NCI-H748 (cell line): ENCODE data around the gene USP49.
A peak's percentile ranks its signal among the peaks of the same experiment; 100 is the strongest.
"Not testable (repeated sequence)": the region's sequence is repeated elsewhere in the genome, so short reads cannot be mapped to it uniquely, and the experiment has no call there.

Source experiments
- DNase-seq: peaks from one replicate; lab custom pipeline; 2025; ENCODE audit not compliant: unreplicated experiment; lab: John Stamatoyannopoulos, UW

The USP49 gene

DNA sequence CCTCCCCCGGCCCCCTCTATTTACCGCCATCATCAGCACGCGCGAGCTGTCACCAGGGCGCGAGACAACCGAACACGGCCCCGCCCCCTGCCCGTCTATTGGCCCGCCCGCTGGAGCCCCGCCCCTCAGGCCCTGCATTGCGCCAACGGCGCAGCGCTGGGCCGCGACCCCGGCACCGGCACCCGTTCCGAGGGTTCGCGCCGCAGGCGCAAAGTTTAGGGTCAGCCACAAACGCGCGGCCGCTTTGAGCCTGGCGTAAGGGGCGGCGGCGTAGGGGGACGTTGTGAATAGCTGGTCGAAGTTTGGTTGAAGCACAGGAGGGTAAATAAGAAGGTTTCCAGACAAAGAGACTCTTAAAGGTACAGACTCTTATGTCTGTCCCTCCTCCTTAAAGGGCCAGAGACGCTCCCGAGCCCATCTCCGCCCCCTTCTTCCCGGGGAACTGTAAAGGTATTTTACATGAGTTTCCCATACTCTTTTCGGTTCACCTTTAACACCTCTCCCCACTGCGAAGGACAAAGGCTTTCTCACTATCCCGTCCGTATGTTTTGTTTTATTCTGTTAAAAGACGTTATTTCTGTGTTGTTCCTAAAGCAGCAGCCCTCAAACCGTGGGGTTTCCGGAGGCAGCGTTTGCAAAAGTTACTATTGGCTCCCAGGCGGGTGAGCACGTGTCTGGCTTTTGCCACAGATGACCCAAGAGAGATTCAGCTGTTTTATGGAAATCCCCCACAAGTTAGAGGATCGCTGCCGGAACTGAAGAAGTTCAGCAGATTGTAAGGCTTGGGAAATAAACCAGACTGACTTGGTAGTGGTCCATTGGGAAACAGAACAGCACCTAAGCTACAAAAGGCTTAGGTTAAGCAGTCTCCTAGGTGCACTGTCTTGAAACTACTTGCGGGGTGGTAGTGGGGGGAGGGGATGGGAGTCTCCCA, at the start of gene USP49:
Gene USP49, minus strand, starts transcription at position 76 of the 934 bp plus-strand sequence. CDS start 88,392 bp downstream, outside the sequence.
- peak; percentile 95 for DNase-seq

DNA sequence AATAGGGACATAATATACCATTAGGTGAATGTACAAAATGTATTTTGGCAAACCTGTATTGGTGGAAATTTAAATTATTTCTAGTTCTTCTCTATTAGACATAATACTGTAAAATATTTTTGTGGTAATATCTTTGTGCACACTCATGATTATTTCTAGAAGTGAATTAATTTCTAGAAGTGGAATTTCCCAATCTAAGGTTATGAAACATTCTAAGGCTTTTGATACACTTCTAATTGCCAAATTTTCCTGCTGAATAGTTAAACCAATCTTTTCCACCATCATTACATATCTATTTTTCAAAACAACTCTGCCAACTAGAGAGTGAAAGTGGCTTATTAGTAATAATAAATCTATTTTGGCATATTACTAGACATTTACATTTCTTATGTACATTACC, 48.3 kb upstream of the USP49 start:
- DNase-seq, result no peak

DNA sequence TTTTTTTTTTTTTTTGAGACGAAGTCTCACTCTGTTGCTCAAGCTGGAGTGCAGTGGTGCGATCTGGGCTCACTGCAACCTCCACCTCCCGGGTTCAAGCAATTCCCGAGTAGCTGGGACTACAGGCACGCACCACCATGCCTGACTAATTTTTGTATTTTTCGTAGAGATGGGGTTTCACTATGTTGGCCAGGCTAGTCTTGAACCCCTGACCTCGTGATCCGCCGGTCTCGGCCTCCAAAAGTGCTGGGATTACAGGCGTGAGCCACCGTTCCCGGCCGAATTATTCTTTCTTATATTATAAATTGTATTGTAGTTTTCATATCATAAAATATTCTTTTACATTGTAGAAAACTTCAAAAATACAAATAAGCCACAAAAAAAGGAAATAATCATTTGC, 47.7 kb upstream of the USP49 start:
- DNase-seq, result not testable (repeated sequence)

DNA sequence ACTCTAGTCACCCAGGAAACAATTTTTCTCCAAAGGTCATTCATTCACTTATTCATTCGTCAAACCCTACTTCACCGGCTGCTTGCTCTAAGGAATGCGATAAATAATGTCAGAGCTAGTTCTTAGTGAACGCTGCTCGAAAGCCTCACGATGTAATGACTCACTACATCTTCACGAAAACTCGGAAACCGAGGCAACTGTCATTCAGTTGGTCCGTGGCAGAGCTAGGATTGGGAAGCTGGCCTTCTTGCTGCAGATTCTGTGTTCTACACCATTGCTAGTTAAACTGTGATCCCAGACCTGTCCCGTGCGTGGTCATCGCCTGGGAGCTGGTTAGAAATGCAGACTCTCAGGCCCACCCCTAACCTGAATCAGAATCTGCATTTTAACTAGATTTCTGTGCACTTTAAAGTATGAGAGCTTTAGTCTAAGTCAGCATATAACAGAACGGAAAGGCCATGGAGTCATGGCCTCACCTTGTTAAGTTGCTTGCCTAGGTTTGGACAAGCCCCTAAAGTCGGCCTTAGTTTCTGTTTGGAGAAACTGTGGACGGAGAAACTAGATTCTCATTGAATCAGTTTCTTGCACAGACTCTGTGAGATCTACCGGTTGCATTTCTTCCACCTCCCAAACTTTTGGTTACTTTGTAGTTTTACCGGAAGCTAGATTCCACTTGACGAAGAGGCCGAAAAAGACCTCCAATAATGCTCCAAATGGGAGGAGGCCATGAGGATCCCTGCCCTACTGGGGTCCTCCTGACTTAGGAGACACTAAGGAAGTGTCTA, 47.1 kb upstream of the USP49 start:
- DNase-seq, result peak; percentile 42

DNA sequence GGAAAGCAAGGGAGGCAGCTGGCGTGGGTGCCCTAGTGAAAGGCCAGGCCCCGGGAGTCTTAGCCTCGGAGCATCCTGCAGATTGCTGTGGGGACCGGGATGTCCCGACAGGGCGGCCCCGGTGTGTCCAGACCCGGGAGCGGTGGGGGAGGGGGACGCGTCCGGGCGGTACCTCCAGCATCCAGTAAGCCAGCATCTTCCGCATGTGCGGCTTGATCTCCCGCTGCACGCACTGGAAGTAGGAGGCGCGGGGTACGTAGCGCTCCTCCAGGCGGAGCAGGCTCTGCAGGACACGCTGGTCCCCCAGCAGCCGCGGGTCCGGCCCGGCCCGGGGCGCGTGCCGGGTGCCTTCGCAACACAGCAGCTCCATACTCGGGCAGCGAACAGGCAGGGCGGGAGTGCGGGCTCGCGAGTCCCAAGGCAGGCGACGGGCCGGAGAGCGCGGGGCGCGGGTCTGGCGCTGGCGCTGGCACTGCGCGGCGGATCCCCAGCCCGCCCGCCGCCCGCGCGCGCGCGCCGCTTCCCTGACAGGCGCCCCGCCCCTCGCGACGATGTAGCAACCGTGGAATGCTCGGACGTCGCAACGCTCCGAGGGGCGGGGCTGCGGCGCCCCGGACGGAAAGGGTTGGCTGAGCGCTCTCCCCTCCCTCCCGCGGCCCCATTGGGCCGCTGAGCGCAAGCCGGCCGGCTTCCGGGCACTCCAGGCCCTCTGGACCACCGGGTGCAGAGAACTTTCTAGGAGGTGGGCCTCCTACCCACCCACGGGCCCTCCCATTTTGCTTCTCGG, 46.3 kb upstream of the USP49 start, which contains the start of gene CCND3:
Gene CCND3, minus strand, starts transcription at position 529 of the 787 bp plus-strand sequence. Its CDS starts 159 bp downstream, at position 370.
- peak; percentile 97 for DNase-seq

DNA sequence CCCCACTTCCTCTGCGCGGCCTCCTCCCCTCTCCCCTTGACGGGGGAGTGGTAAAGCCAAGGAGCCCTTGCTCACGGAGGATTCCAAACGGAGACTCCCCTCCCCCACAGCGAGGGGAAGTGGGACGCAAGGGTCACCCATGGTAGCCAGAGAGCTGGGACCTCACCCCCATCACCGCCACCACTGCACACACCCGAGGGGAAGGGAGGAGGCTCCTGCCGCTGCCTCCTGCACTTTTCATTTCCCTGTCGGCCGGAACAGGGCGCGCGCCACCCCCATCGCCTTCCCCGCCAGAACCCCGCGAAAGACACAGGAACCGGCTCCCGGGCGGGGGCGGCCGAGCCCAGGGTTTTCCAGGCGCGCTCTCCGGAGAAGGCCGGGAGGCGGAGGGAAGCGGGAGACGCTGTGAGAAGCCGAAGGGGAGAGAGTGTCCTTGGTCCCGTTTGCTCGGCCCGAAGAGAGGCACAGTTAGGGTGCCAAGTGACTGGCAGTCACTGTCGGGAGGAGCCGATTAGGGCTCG, 45.6 kb upstream of the USP49 start:
- DNase-seq, result peak; percentile 59

DNA sequence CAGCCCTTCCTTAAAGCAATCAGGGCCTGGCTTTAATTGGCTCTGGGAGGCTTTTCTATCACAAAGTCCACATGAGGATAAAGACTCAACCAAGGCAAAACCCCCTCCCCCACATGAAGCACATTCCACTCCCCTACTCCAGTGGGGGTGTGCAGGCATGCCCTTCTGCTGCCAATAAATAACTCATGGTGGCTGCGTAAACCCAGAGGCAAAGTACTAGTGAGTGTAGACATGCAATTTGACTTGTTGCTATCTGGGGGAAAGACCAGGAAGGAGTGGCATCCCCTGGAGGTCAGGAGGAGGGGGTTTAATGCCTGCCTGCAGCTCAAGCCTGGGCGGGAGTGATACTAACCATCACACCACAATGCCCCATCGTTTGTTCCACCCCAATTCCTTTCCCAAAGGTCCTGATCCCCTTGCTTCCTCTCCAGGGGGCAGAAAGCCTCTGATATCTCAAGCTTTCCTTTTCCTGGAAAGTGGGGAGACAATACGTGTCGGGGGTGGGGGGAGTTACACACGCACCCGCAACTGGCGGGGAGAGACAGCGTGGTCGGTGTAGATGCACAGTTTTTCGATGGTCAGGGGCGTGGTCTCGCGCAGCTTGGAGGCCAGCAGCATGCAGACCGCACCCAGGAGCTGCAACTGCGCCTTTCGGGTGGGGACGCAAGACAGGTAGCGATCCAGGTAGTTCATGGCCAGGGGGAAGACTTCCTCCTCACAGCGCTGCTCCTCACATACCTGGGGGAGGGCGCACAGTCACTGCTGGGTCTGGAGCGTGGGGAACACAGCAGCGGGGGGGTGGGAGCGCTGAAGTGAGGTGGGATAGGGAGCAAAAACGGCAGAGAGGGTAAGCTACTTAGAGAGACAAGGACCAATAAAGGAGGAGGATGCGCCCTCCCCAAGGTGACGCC, 44.9 kb upstream of the USP49 start:
- DNase-seq, result peak; percentile 78

DNA sequence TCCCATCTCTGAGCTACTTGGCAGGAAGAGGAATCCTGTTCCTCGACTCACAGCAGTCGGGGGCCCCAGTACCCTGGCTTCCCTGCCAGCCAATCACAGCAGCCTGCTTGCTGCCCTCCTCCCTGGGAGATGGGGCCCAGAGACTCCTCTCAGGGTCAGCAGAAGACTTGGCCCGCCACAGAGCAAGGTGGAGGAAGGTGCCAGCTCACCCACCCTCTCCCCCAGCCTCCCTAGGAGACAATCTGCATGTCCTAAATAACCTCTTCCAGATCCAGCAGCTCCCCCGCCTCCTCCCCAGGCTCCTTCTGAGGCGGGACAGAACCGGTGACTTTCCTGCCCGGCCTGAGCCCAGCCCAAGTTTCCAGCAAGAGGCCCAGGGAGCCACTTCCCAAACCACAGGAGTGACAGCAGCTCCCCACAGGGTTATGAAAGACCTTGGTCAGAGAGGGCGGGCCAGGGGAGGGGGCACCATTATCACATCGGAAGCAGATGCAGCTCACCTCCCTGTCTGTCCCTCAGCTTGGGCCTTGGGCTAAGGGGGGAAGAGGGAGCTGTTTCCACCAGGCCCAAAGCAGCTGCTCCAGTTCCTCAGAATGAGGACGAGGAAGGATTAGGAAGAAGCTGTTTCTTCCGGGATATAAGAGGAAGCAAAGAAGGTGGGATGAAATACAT, 44.1 kb upstream of the USP49 start:
- no peak for DNase-seq

DNA sequence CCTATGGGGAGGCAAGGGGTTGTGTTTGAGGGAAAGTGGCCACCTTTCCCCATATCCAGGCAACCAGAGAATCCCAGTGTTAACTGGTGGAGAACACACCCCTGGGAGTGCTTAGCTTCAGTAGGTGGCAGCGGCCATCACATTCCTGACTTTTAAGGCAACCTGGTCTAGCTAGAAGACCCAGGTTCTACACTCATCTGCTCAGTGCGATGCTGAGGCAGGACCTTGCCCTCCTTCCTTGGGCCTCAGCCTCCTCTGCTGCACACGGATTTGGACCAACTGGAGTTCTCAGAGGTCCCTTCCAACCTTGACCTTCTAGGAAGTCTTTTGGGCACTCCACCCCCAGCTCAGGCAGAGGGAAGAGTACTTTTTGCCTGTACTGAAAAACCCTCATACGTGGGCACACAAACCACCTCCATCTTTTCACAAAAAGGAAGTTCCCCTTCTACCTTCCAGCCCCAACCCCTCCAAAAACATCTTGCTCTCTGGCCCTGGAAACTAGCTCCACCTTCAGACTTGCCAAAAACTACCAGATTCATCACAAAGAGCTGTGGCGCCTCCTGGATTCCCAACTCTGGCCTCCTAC, 43.5 kb upstream of the USP49 start:
- no peak for DNase-seq

DNA sequence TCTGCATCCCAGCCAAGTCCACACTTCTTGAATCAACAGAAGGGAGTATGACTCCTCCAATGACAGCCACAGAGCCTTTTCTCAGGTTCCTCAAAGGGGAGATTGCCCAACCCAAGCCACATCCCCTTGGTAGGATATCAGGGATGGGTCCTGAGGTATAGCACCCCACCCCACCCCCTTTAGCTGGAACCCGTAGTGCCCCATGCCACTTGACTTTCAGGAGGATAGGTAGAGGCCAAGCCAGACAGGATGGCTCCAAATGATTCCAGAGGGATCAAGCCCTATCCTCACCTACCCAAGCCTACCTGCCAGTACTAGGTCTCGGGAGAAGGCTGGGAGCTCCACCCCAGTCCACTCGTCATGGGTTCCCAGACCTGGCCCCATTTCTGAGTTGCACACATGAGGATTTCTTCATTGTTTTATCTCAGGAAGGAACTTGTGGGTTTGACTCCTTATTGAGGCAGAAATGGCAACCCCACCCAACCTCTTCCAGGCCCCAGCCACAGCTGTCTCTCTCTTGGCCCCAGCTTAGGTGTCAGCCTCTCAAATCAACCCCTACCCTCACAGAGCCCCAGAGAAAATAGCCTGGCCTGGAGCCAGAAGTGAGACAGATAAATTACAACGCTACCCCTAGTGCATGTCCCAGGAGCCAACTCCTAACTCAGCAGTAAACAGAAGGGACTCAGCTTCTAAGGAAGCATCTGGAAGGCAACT, 42.8 kb upstream of the USP49 start:
- DNase-seq, result no peak

DNA sequence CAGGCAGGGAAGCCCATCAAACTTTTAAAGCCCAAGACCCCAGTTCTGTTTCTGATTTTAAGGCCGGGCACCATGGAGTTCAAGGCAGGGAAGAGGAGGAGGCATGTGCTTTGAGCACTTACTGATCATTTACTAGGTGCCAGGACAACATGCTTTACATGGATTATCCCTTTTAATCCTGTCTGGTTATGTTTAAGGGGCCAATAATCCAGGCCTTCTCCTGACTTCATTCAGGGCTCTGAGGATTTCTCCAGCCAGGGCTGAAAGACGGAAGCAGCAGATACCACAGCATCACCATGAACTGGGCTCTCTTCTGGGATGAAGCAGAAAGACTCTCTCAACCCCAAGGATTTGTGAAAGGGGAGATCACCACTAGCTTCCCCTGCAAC, 42.3 kb upstream of the USP49 start:
- no peak for DNase-seq

DNA sequence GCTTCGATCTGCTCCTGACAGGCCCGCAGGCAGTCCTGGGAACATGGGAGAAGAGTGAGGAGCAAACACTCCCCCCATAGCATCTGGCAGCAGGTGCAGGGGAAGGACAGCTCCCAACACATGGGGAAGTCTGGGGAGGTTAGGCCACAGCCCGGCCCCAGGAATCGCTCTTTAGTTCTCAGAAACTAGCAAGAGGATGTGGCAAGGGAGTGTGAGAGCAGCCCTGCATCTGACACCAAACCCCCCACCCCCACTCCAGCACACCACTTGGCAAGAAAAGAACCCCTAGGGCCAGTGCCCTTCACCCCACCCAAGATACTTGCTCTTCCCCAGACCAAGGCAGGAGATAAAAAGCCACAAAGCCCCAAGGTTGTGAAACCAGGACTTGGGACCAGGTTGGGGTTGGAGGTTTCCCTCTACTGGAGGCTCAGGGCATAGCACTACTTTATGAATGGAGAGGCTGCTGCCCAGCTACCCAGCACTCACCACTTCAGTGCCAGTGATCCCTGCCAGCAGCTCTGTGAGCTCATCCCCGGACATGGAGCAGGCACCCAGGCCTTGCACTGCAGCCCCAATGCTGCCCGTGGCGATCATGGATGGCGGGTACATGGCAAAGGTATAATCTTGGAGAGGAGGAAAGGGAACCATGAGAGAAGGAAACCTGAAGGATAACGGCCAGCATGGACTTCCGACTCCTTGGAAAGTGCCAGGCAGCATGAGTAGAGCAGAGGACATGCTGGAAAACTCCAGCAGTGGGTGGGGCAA, 41.1 kb upstream of the USP49 start:
- peak; percentile 63 for DNase-seq

DNA sequence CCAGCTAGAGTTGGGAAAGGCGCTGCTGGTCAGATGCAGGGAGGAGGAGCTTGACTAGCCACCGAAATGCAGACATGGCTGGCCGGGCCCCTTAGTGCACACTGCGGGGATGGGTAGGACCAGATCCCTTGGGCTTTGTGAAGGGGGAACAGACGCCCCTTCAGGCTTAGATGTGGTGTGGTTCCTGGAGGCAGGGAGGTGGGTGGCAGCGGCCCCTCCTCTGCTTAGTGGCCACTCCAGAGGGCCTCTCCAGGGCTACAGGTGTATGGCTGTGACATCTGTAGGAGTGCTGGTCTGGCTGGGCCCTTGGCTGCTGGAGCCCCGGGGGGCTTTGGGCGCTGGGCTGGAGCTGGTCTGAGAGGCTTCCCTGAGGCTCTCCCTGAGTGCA, 40.5 kb upstream of the USP49 start:
- no peak for DNase-seq

DNA sequence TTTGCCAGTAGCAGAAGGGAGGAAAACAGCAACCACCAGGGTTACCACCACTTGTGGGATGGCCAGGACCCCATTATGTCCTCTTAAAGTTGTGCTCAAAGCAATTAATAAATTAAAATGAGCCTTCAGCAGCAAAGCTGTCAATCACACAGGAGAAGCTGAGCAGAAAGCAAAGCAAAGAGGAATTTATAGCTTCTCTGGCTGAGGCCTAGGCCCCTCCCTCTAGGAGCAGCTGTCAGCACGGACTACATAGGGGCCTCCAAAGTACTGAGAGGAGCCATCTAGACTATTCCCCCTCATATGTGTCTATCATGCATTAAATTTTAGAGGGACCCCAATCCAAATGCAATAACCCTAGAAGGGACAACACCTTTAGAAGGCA, 40.0 kb upstream of the USP49 start:
- DNase-seq, result no peak

DNA sequence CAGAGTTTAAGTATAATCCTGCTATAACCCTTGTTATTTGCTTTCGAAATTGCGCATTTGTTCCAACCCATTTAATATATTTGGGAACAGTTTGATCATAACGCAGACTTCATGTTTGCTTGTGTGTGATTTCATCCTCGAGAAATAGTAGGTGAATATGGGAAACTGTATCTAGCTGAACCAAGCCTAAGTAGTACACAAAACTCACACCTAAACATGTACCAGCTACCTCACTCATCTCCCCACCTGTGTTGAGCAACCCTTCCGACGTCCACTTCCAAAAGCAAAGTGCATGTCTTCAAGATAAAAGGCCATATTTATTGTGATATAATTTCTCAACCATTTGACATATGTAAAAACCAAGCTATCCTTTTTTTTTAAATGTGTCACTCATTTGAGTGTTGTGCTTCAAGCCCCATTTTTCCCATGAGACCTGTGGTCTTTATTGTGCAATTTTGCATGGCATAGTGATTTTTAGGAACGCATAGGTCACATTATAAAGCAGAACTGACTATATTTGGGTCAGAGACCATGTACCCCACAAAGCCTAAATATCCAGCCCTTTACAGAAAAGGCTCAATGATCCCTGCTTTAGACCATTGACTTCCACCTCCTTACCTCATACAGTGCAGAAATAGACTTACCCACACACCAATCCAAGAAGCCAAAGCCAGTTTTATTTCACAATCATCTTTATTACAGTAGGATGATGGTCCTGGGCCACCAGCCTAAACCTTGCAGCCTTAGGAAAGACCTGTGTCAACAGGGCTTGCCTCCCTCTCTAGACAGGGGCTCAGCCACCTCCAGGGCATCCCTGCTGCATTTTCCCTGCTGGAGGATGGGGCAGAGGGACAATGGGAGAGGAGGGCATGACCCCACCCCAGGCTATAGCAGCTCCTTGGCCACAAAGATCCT, 39.4 kb upstream of the USP49 start:
- no peak for DNase-seq

DNA sequence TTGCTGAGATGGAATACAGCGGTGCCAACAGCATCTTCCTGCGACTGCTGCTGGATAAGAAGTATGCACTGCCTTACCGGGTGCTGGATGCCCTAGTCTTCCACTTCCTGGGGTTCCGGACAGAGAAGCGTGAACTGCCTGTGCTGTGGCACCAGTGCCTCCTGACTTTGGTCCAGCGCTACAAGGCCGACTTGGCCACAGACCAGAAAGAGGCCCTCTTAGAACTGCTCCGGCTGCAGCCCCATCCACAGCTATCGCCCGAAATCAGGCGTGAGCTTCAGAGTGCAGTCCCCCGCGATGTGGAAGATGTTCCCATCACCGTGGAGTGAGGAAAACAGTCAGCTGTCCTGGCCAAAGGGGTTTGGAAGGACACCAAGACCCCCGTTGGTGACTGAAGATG, 37.2 kb upstream of the USP49 start:
- no peak for DNase-seq

DNA sequence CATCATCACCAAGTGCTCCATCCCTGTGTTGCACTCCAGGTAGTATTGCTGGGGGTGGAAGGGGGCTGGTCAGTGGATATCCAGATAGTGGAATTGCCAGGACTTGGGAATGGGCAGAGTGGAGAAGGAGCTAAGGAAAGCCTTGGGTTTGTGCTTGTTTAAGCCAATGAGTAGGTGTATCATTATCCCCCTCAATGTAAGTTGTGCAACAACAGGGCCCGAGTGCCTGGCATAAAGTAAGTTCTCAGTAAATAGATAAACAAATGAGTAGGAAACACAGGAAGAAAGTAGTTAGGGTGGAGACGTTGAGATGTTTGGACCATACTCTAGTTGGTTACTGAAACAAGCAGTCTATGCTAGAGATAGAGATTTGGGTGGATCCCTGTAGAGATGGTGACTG, 36.6 kb upstream of the USP49 start:
- DNase-seq, result no peak
